ENCODE data around the gene MBD3L2B.

DNA sequence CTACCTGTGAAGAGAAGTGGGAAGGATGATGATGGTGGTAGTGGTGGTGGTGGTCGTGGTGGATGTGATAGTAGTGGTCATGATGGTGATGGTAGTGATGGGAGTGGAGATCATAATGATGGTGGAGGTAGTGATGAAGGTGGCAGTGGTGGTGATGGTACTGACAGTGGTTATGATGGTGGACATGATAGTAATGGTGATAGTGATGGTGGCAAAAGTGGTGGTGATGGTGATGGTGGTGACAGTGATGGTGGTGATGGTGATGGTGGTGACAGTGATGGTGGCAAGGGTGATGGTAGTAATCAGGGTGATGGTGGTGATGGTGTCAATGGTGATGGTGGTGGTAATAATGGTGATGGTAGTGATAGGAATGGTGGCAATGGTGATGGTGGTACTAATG, 26.2 kb downstream of the MBD3L2B start:
- TF ChIP-seq, protein P1, sequence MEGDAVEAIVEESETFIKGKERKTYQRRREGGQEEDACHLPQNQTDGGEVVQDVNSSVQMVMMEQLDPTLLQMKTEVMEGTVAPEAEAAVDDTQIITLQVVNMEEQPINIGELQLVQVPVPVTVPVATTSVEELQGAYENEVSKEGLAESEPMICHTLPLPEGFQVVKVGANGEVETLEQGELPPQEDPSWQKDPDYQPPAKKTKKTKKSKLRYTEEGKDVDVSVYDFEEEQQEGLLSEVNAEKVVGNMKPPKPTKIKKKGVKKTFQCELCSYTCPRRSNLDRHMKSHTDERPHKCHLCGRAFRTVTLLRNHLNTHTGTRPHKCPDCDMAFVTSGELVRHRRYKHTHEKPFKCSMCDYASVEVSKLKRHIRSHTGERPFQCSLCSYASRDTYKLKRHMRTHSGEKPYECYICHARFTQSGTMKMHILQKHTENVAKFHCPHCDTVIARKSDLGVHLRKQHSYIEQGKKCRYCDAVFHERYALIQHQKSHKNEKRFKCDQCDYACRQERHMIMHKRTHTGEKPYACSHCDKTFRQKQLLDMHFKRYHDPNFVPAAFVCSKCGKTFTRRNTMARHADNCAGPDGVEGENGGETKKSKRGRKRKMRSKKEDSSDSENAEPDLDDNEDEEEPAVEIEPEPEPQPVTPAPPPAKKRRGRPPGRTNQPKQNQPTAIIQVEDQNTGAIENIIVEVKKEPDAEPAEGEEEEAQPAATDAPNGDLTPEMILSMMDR (IDR thresholded peaks at IDR 0.05), result no peak
- no peak for TF ChIP-seq ZFX (IDR thresholded peaks at IDR 0.05; ENCODE audit: borderline replicate concordance)

Measured in 22Rv1 (cell line).